Measurements from ENCODE around the gene DLG4. TPM values are rescaled to one million over a fixed set of nuclear protein-coding genes. Genes with fewer than 3 reads are reported as not detected.
"Not testable (repeated sequence)": the region's sequence is repeated elsewhere in the genome, so short reads cannot be mapped to it uniquely, and the experiment has no call there.

DLG4 gene
- total RNA-seq, 1 donor from 2014 or later = 18.5 TPM

DNA sequence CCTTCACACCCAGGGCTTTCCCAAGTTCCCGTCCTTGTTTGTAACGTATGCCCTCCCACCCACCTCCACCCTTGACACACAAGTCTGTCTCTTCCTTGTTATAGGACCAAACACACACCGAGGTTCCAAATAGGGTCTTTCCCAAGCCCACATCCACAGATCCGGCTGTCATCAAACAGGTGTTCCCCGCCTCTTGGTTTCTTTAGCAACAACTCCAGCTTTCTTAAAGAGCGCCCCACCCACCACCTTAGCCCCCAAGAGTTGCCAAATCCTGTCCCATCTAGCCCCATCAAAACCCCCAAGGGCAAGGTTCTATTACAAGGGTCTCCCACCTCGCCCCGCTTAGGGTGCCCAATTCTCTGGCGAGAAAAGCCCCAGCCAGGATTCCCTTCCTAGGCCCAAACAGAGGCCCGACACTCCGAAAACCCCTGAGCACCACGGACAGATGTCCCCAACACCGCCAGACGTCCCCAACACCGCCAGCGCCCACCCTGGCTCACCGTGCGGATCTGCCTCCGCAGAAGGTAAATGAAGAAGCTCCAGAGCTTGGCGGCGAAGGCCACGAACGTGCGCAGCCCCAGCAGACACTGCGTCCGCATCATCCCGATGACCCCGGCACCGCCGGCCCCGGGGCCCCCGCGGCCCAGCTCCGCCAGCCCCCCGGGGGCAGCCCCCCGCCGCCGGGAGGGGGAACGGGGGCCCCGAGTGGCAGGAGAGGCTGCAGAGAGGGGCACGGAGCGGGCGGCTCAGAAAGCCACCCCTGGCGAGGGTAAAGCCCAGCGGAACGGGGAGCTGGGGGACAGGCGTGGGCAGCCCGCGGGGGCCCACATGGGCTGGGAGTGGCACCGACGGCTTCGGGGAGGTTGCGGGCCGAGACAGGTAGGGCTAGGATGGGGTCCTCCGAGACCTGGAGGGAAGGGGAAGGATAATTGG, 31.3 kb upstream of the DLG4 start:
- intact Hi-C loops (cut with micrococcal nuclease) = loop anchor here (5.0 kb wide), 1 partner anchor 591 kb away; no protein-coding TSS in a partner anchor

DNA sequence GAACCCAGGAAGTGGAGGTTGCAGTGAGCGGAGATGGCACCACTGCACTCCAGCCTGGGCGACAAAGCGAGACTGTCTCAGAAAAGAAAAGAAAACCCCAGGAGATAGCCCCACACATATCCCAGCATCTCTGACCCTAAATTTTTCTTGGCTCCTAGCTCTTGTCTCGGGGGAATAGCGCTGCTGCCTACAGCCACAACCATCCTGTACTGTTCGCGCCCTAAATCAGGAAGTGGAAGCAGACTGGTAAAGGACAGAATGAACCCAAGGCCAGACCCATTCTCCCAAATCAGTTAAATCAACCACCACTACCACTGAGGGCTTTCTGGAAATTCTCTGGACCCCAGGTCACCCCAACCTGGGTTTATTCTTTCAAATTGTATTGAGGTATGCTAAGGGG, 30.2 kb upstream of the DLG4 start:
- intact Hi-C loops (cut with micrococcal nuclease) = loop anchor here (5.0 kb wide), 1 partner anchor 592 kb away; no protein-coding TSS in a partner anchor

DNA sequence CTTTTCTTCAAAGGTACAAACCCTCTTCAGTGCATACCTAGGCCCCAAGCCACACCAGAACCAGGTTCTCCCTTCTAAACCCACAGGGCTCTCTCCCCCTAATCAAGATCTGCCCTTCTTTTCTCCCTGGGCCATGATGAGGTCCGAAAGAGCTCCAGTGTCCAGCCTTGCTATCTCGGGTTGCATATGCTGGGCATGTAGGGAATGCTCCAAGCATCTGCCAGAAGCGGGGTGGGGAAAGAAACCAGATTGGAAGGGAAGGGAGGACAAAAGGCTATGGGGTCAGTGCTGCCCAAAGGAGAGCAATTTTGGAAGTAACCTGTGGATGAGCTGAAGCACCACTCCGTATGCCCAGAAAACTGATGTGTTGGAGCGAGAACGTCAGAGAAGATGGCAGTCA, 29.6 kb upstream of the DLG4 start:
- intact Hi-C loops (cut with micrococcal nuclease) = no loop called here

DNA sequence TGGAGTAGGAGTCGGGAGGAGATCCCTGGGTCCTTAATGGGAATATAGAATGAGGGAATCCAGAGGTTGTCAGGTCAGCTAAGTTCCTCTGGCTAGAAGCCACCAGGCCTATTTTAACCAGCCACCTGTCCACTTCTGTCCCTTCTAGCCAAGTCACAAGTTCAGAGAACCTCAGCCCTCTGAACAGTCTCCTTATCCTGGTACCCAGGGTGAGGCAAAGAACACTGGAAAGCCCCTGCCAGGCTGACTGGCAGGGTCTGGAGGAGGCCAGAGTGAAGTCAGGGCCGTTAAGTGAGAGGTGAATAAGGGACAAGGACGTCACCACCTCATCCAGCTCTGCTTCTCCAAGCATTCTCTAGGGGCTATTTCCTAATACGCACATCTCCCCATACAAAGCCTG, 29.2 kb upstream of the DLG4 start:
- intact Hi-C loops (cut with micrococcal nuclease) = no loop called here

DNA sequence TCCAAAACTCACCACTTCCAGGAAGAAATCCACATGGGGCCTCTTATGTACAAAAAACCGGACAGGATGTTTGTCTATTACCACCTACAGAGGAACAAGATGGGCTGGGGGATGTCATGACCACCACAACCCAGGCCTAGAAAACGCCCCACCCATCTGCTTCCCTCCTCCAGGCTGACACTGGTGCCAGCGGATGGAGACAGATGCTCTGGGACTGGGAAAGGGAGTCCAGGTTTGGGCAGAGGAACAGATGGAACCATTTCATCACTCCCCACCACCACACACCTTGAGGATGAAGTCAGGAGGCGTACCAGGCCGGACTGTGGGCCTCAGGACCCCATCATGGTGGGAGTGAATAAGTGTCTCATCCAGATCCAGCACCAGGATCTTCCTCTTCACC, 27.1 kb upstream of the DLG4 start:
- intact Hi-C loops (cut with micrococcal nuclease) = no loop called here

DNA sequence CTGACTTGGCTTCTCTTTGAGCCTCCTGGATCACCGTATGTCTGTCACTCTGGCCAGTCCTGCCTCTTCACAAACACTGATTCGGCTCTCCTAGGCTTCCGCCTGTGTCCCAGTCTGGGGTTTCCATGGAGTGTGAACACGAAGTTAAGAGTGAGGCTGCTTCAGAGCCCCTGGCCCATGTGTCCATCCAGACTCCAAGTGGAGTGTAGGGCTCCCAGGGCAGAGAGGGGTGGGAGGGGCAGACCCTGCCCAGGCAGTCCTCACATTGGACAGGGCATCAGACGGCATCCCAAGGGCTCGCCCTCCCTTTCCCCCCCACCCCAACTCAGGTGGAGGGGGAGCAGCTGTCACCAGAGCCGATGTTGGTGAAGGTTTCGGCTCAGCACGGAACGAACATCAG, 24.2 kb upstream of the DLG4 start:
- intact Hi-C loops (cut with micrococcal nuclease) = not testable (repeated sequence)

DNA sequence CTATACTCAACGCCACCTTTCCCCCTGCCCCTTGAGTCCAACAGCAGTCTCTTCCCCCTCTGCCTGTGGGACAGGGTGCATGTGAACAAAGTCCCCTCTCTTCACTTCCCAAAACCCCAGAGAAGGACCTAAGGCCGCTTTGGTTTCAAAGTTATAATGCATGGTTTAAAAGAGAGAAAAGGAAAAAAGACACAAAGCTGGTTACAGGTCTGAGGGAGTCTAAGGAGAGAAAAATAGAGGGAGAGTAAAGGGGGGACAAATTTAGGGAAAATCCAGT, 23.8 kb upstream of the DLG4 start:
- intact Hi-C loops (cut with micrococcal nuclease) = no loop called here

DNA sequence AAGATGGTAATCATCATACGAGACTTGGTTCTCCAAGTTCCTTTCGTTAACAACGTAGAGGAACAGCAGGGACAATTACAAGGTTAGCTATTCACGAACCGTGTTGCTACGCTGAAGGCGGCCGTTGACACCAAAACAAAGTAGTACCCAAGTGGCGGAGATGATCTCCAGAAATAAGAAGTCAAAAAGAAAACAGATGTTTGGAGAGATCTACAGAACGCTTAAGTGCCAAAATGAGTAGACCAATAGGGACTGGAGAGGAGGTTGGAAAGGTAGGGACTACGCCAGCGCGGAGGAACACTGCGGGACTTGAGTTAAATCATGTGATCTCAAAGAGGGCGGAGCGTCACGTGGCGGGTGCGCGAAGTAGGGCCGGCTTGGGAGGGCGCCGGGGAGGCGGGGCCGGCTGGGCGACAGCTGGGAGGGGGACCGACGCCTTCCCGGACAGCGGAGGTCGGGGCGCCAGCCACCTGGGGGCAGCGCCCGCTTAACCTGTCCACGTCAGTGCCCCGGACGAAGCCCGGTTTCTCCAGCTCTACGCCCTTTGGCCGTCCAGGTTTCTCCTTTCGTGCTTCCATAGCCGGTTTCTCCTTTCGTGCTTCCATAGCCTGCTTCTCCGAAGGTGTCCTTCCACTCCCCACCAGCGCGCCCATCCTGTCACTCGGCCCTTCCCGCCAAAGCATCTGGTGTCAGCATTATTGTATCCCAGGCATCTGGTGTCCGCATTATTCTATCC, 23.2 kb upstream of the DLG4 start:
- intact Hi-C loops (cut with micrococcal nuclease) = no loop called here

DNA sequence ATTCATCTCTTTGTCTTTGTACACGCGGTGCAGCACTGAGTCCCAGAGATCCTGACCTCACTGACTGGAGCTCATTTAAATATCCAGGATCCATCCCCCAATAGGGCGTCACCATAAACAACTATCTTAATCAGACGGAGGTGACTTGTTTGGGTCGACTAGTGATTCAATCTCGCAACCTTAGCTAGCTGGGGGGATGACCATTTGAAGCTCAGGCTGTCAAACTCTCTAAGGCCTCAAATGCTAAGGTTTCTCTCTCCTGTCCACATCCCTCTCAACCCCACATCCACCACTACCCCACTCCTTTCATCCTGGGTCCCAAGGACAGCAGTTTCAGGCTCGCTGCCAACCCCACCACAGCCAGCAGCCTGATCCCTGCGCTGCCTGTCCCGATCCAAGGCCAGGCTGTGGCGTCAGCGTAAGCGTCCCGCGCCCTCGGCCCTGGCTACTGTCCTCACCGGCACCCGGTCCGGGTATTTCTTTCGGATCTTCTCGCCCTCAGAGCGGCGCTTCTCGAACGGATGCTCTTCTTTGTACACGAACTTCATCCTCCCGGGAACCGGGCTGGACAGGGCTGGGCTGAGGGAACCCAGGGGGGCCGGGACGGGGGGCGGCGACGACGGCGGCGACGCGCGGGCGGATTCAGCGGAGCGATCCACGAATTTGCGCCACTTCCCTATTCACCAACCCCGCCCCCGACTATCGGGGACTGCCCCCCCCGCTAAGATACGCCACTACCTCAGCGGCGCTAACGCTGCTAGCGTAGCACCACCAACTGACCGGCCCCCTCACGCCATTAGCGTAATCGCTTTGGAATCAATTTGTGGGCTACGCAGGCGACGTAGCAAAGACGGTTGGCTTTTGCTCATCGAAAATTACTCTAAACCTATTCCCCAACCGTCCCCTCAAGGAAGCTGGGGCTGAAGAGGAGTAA, 22.4 kb upstream of the DLG4 start, which contains the start of gene GABARAP:
GABARAP (minus strand) TSS at position 667 of the 934 bp plus-strand sequence; CDS start at position 548, 119 bp downstream.
- intact Hi-C loops (cut with micrococcal nuclease) = no loop called here

DNA sequence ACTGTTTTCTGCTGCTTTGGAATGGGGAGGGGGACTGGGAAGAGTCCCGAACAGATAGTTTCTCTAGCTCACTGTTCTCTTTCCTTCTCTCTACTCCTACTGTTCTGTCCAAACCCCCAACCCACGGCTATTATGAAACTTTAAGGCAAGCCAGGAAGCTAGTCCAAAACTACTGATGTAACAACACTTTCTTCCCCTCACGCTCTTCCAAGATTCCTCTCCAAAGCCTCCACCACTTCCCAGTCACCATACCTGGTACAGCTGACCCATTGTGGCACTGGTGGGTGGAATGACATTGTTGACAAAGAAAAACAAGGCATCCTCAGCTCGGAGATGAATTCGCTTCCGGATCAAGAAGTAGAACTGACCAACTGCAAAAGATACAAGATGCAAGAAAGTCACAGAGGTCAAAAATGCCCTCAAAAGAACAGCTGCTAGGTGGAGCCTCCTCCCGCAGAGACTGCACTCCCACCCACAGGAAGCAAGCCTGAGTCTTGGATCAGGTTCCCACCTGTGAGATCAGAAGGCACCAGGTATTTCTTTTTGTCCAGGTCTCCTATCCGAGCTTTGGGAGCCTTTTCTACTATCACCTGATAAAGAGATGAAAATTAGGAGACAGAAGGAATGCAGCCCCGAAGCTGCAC, 21.6 kb upstream of the DLG4 start:
- intact Hi-C loops (cut with micrococcal nuclease) = no loop called here

DNA sequence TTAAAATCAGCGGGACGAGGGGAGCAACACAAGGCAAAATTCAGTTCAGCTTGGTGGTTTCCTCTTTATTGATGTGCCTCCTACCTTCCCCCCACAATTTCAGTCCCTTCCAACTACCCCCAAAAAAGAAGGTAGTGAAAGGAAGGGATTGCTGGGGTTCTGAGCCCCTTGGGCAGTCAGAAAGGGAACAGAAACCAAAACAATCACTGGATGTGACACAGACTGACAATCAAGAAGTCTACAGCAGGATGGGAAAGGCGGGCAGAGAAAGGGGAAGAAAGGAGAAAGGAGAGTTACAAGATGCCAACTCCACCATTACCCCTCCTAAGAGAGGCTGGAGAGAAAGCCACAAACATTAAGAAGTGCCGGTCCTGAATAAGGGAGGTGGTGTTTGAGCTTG, 20.7 kb upstream of the DLG4 start:
- intact Hi-C loops (cut with micrococcal nuclease) = no loop called here

DNA sequence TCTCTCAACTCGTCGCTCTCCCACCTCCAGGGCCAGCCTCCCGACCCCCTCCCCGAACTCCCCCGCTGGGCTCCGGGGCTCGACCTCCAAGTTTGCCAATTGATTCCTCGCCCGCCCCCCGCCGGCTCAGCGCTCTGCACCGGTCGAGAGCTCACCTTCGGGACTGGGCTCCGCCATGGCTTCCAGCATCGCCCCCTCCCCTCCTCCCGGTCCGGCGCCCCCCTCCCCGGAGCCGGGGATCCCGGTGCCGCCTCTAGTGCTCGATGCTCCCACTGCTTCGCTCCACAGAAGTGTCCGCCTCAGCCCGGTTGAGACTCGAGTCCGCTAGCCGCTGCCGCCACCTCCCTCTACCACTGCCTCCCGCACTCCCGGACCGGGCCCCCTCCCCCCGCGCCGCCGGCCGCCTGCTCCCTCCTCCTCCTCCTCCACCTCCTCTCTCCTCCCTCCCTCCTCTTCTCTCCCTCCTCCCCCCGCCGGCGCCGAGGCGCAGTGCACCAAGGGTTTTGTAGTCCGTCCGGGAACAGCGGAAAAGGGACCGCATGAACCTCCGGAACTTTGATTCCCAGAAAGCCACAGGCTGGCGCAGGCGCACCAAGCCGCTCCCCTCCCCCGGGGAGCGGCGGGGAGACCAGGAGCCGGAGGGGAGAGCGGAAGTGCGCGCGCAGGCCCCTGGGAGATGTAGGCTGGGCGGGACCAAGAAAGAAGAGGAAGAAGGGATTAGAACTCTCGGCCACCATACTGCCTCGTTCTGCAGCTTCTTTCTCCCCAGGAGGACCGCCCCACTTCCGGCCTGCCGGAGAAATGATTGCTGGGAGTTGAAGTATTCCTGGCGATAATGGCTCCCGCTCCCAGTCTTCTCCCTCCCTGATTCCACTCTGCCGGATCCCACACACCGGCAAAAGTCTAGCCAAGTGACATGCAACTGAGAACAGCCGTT, 19.7 kb upstream of the DLG4 start, which contains the start of gene PHF23:
PHF23 (minus strand) TSS at position 367 of the 937 bp plus-strand sequence; CDS start at position 189, 178 bp downstream.
- intact Hi-C loops (cut with micrococcal nuclease) = loop anchor here (1.0 to 10.0 kb wide), 11 partner anchors 13 to 618 kb away; partner anchors contain the start of genes EIF5A, ELP5, KIAA0753 and NAA38

DNA sequence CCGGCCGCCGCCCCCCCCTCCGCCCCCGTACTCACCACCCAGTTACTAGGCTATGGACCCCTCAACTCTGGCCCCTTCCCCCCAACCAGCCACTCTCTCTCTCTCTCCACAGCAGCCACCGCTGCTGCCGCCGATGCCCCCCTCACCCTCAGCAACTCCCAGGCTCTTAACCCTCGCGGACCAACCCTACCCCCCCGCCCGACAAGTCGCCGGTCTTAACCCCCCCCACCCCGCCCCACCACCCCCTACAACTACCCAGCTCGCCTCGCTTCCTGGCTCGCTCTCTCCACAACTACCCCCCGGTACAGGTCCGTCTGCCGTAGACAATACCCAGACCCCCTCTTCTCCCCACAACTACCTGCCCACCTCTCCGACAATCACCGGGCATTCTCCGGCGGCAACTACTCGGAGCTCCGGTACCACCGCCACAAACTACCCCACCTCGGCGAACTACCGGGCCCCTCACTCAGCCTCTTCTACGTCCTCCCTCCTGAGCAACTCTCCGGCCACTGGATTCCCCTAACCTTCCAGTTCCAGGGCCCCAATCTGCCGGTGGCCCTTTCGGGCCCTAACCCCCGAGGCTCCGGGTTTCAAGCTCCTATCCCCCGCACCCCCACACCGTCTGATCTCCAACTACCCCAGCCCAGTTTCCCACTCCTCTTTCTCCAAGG, 18.9 kb upstream of the DLG4 start:
- intact Hi-C loops (cut with micrococcal nuclease) = loop anchor here (1.0 to 10.0 kb wide), 11 partner anchors 14 to 619 kb away; partner anchors contain the start of genes EIF5A, ELP5, KIAA0753 and NAA38

DNA sequence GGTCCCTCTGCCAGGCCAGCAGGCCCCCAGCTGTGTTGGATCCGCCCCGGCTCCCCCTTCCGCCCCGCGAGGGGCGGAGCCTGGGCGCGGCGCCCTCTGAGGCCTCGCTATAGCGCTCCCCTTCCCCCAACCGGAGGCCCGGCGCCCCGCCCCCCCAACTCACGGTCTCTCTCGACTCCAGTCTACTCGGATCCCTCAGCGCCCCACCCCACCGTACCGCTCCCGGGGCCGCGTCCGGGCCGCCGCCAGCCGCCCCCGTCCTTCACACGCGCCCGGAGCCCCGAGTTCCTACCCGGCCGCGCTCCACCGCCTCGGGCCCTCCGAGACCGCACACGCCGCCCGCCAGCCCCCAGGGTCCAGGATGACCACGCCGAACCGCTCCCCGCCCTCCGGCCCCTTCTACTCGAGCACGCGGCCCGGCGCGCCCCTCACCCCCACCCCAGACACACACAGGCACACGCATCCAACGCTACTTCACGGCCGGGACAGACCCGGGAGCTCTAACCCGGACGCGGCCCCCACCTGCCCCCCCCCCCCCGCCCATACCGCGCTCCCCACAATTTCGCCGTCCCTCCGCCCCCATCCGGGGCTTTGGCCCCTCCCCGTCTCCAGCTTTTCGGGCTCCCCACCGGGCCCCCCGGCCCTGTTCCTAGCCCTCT, 18.3 kb upstream of the DLG4 start:
- intact Hi-C loops (cut with micrococcal nuclease) = loop anchor here (10.0 kb wide), 1 partner anchor 593 kb away; the partner anchor contains the start of genes KIAA0753 and TXNDC17

DNA sequence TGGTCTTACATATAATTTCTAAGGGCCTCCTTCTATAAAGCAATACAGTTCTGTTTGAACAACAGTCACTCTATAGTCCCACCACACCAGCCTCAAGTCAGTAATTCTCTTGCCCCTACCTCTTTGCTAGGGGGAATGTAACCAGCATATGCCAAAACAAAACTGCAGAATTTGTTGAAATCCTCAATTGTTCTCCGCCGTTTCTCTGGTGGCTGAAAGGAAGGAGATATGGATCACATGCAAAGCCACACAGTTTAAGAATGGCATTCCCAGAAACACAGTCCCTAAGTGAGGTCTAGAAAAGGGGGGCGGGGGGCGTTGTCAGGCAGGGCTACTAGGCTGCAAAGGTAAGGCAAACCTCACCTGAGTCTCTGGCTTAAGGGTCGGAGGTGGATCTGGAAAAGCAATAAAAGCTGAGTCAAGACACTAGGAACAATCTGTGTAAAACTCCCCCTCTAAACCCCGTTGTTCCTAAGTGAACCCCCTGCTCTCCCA, 17.7 kb upstream of the DLG4 start:
- intact Hi-C loops (cut with micrococcal nuclease) = loop anchor here (10.0 kb wide), 1 partner anchor 593 kb away; the partner anchor contains the start of genes KIAA0753 and TXNDC17

DNA sequence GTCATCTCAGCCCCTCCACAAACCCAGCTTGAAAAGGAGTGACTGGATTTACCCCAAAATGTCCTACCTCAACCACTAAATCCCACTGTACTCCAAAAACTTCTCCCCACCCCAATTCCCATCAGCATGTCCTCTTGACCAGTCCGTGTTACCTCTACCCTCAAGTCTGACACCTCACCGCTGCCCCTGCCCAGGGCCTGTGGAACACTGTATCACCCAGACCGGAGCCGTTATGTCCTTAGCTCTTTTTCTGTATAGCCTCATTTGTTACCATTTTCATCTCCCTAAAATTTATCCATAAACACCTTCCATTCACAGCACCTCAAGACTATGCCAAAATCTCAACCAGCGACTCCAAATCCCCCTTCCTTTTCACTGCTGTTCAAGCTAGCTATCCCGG, 17.2 kb upstream of the DLG4 start:
- intact Hi-C loops (cut with micrococcal nuclease) = loop anchor here (10.0 kb wide), 1 partner anchor 592 kb away; the partner anchor contains the start of genes KIAA0753 and TXNDC17
